ENCODE results near the gene CREG2.

The CREG2 gene

DNA sequence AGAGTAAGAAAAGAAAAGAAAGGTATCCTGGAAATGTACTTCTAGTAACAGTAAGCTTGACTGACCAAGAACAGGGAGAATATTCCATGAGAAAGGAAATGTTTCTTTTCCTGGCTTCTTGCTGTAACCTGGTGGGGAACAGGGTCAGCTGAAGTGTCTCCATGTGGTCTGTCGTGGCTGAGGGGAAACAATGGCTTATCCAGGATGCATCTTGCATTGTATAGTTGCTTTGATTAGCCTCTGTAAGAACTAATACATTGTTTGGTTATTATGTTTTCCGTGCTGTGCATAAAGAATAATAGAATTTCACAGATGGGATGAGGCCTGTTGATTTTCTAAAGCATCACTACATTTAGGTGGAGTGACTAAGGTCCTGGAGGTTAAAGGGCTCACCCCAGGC, 4.9 kb downstream of the CREG2 start:
- DNase-seq: no peak
- H3K27me3 ChIP-seq (ENCODE audit: insufficient read depth, low read length): peaks cover 19% of the 10 kb centered on the region
- H3K4ac ChIP-seq (ENCODE audit: low read depth, low read length): no peak overlapping the region
- H3K9me3 ChIP-seq (ENCODE audit: insufficient read depth, low read depth, low read length): no peaks in the 10 kb centered on the region
- H2AK5ac ChIP-seq (ENCODE audit: low read length): no peak overlapping the region
- H4K8ac ChIP-seq (ENCODE audit: low read depth, low read length): no peak overlapping the region
- H3K27ac ChIP-seq (ENCODE audit: low read depth, low read length): no peak overlapping the region
- H3K4me2 ChIP-seq (ENCODE audit: low read length): no peak overlapping the region
- H3K79me1 ChIP-seq (ENCODE audit: low read length): no peaks in the 10 kb centered on the region
- no peak overlapping the region for H4K91ac ChIP-seq (ENCODE audit: low read depth, low read length)
- H2BK120ac ChIP-seq (ENCODE audit: insufficient read depth, low read length, poor library complexity): no peak overlapping the region
- H3K9ac ChIP-seq (ENCODE audit: low read length): no peak overlapping the region
- H3K79me2 ChIP-seq (ENCODE audit: control insufficient read depth, insufficient read depth, low read length, poor library complexity): no peaks in the 10 kb centered on the region
- no CpG with 5 or more reads among the region's 2 CpGs for WGBS (ENCODE audit: extremely low coverage, insufficient coverage, insufficient read length)
- no peak overlapping the region for H3K4me3 ChIP-seq (ENCODE audit: low read depth, low read length)
- H3K18ac ChIP-seq (ENCODE audit: low read length): no peak overlapping the region
- H2BK5ac ChIP-seq (ENCODE audit: low read depth, low read length, poor library complexity): no peak overlapping the region
- H3K14ac ChIP-seq (ENCODE audit: low read length): no peak overlapping the region
- H3K4me1 ChIP-seq (ENCODE audit: control insufficient read depth in 1 of 2, insufficient read depth in 2 of 2, low read length in 2 of 2): peaks cover 4% of the 10 kb centered on the region in 2 experiments
- H2BK12ac ChIP-seq (ENCODE audit: low read length): no peak overlapping the region
- no peak overlapping the region for H3K23ac ChIP-seq (ENCODE audit: low read length)
- H4K12ac ChIP-seq (ENCODE audit: low read depth, low read length): no peak overlapping the region
- no peak overlapping the region for H2AFZ ChIP-seq (ENCODE audit: insufficient read depth, low read length, poor library complexity)
- no peaks in the 10 kb centered on the region for H3K36me3 ChIP-seq (ENCODE audit: control insufficient read depth in 1 of 2, insufficient read depth in 2 of 2, low read length in 2 of 2)

GRCh38 chr2:101380376-101380775, 6.9 kb downstream of the CREG2 start:
- Histone ChIP-seq H3K9me3 (ENCODE audit: insufficient read depth, low read depth, low read length) (no peaks in the 10 kb centered on the region), H3K14ac (ENCODE audit: low read length) (no peak overlapping the region), H3K27ac (ENCODE audit: low read depth, low read length) (no peak overlapping the region), H3K4me2 (ENCODE audit: low read length) (no peak overlapping the region), H3K27me3 (ENCODE audit: insufficient read depth, low read length) (peaks cover under 1% of the 10 kb centered on the region), H3K36me3 (ENCODE audit: control insufficient read depth in 1 of 2, insufficient read depth in 2 of 2, low read length in 2 of 2) (no peaks in the 10 kb centered on the region), H2BK120ac (ENCODE audit: insufficient read depth, low read length, poor library complexity) (no peak overlapping the region), H4K8ac (ENCODE audit: low read depth, low read length) (no peak overlapping the region), H3K4me1 (ENCODE audit: control insufficient read depth in 1 of 2, insufficient read depth in 2 of 2, low read length in 2 of 2) (no peaks in the 10 kb centered on the region), H4K12ac (ENCODE audit: low read depth, low read length) (no peak overlapping the region), H3K4me3 (ENCODE audit: low read depth, low read length) (peak overlapping the region; percentile 10), H3K79me2 (ENCODE audit: control insufficient read depth, insufficient read depth, low read length, poor library complexity) (no peaks in the 10 kb centered on the region), H4K91ac (ENCODE audit: low read depth, low read length) (no peak overlapping the region), H2BK5ac (ENCODE audit: low read depth, low read length, poor library complexity) (no peak overlapping the region), H3K9ac (ENCODE audit: low read length) (no peak overlapping the region), H3K79me1 (ENCODE audit: low read length) (no peaks in the 10 kb centered on the region), H2AK5ac (ENCODE audit: low read length) (no peak overlapping the region), H2BK12ac (ENCODE audit: low read length) (no peak overlapping the region), H3K18ac (ENCODE audit: low read length) (no peak overlapping the region), H3K23ac (ENCODE audit: low read length) (no peak overlapping the region), H3K4ac (ENCODE audit: low read depth, low read length) (no peak overlapping the region), H2AFZ (ENCODE audit: insufficient read depth, low read length, poor library complexity) (no peak overlapping the region)
- no CpG with 5 or more reads among the region's 11 CpGs for WGBS (ENCODE audit: extremely low coverage, insufficient coverage, insufficient read length)
- peak in 1 of 2 donors; percentile 17 for DNase-seq

DNA sequence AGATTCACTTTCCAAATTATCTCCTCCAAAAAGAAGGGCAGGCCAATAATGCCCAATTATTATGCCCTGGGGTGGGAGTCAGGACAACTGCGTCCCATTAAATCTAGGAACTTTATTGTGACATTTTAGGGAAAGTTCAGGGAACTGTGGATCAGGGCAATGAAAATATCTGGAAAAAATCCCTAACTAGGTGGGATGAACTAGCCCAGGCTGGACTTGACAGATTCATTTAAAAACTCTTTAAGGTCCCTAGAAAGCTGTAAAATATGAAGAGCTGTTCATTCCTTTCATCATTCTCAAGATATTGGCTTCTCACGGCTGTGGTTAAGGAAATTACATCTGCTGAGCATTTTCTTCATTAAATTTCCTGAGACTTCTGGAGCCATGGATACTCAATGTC, 8.2 kb downstream of the CREG2 start:
- H3K27ac ChIP-seq (ENCODE audit: low read depth, low read length): no peak overlapping the region

DNA sequence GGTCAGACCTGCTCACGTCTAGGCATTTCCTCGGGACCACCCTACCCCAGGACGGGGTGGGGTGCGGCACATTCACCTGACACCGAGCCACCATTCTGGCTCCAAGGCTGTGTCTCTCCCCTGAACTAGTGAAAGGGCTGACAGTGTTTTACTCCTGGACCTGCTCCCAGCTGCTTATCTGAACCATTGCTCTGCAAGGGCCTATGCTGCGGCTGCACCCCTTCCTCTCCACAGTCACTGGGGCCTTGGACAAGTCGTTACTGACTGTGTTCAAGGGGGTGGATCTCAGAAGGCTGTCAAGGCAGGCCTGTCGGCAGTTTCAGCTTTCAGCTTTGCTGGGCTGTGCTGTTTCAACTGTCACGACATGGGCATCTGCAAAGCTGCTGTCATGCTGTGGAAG, 11.7 kb downstream of the CREG2 start:
- no peak overlapping the region for H3K23ac ChIP-seq (ENCODE audit: low read length)
- no peaks in the 10 kb centered on the region for H3K9me3 ChIP-seq (ENCODE audit: insufficient read depth, low read depth, low read length)
- peaks cover 7 to 8% of the 10 kb centered on the region in 2 experiments for H3K4me1 ChIP-seq (ENCODE audit: control insufficient read depth in 1 of 2, insufficient read depth in 2 of 2, low read length in 2 of 2)
- no peak overlapping the region for H2AFZ ChIP-seq (ENCODE audit: insufficient read depth, low read length, poor library complexity)
- H2AK5ac ChIP-seq (ENCODE audit: low read length): no peak overlapping the region
- H3K36me3 ChIP-seq (ENCODE audit: control insufficient read depth in 1 of 2, insufficient read depth in 2 of 2, low read length in 2 of 2): no peaks in the 10 kb centered on the region
- no peak overlapping the region for H3K4ac ChIP-seq (ENCODE audit: low read depth, low read length)
- H3K14ac ChIP-seq (ENCODE audit: low read length): no peak overlapping the region
- H3K79me1 ChIP-seq (ENCODE audit: low read length): peaks cover 3% of the 10 kb centered on the region
- H3K4me3 ChIP-seq (ENCODE audit: low read depth, low read length): no peak overlapping the region
- WGBS (ENCODE audit: extremely low coverage, insufficient coverage, insufficient read length): no CpG with 5 or more reads among the region's 9 CpGs
- H2BK5ac ChIP-seq (ENCODE audit: low read depth, low read length, poor library complexity): no peak overlapping the region
- no peak overlapping the region for H4K12ac ChIP-seq (ENCODE audit: low read depth, low read length)
- no peak overlapping the region for H2BK120ac ChIP-seq (ENCODE audit: insufficient read depth, low read length, poor library complexity)
- no peak overlapping the region for H4K91ac ChIP-seq (ENCODE audit: low read depth, low read length)
- H3K9ac ChIP-seq (ENCODE audit: low read length): no peak overlapping the region
- H3K27me3 ChIP-seq (ENCODE audit: insufficient read depth, low read length): no peaks in the 10 kb centered on the region
- H3K79me2 ChIP-seq (ENCODE audit: control insufficient read depth, insufficient read depth, low read length, poor library complexity): no peaks in the 10 kb centered on the region
- H3K27ac ChIP-seq (ENCODE audit: low read depth, low read length): no peak overlapping the region
- no peak for DNase-seq
- no peak overlapping the region for H3K18ac ChIP-seq (ENCODE audit: low read length)
- H3K4me2 ChIP-seq (ENCODE audit: low read length): no peak overlapping the region
- H2BK12ac ChIP-seq (ENCODE audit: low read length): no peak overlapping the region
- no peak overlapping the region for H4K8ac ChIP-seq (ENCODE audit: low read depth, low read length)

More for the DNA sequence above, 8.2 kb downstream of the CREG2 start:
- no peak overlapping the region for H3K14ac ChIP-seq (ENCODE audit: low read length)
- H3K36me3 ChIP-seq (ENCODE audit: control insufficient read depth in 1 of 2, insufficient read depth in 2 of 2, low read length in 2 of 2): no peaks in the 10 kb centered on the region
- no peak overlapping the region for H3K4me2 ChIP-seq (ENCODE audit: low read length)
- H4K91ac ChIP-seq (ENCODE audit: low read depth, low read length): no peak overlapping the region
- H3K79me2 ChIP-seq (ENCODE audit: control insufficient read depth, insufficient read depth, low read length, poor library complexity): no peaks in the 10 kb centered on the region
- no peaks in the 10 kb centered on the region for H3K27me3 ChIP-seq (ENCODE audit: insufficient read depth, low read length)
- no peak overlapping the region for H2BK12ac ChIP-seq (ENCODE audit: low read length)
- H2BK5ac ChIP-seq (ENCODE audit: low read depth, low read length, poor library complexity): no peak overlapping the region
- H2BK120ac ChIP-seq (ENCODE audit: insufficient read depth, low read length, poor library complexity): no peak overlapping the region
- no peaks in the 10 kb centered on the region for H3K79me1 ChIP-seq (ENCODE audit: low read length)
- no peaks in the 10 kb centered on the region for H3K9me3 ChIP-seq (ENCODE audit: insufficient read depth, low read depth, low read length)
- H3K4me3 ChIP-seq (ENCODE audit: low read depth, low read length): no peak overlapping the region
- no peak overlapping the region for H3K9ac ChIP-seq (ENCODE audit: low read length)
- no peak for DNase-seq
- H4K8ac ChIP-seq (ENCODE audit: low read depth, low read length): no peak overlapping the region
- no peaks in the 10 kb centered on the region for H3K4me1 ChIP-seq (ENCODE audit: control insufficient read depth in 1 of 2, insufficient read depth in 2 of 2, low read length in 2 of 2)
- no CpG with 5 or more reads among the region's 2 CpGs for WGBS (ENCODE audit: extremely low coverage, insufficient coverage, insufficient read length)
- H3K4ac ChIP-seq (ENCODE audit: low read depth, low read length): no peak overlapping the region
- no peak overlapping the region for H3K18ac ChIP-seq (ENCODE audit: low read length)
- H3K23ac ChIP-seq (ENCODE audit: low read length): no peak overlapping the region
- H2AK5ac ChIP-seq (ENCODE audit: low read length): no peak overlapping the region
- H4K12ac ChIP-seq (ENCODE audit: low read depth, low read length): no peak overlapping the region
- no peak overlapping the region for H2AFZ ChIP-seq (ENCODE audit: insufficient read depth, low read length, poor library complexity)
